ENCODE measurements around the gene TTC22. TPM values are rescaled to one million over a fixed set of nuclear protein-coding genes. Genes with fewer than 3 reads are reported as not detected.

TTC22 gene
- total RNA-seq, 4 donors from 2014 or later = 0.93 to 7.3 (median 1.0) TPM; not detected in 1

DNA sequence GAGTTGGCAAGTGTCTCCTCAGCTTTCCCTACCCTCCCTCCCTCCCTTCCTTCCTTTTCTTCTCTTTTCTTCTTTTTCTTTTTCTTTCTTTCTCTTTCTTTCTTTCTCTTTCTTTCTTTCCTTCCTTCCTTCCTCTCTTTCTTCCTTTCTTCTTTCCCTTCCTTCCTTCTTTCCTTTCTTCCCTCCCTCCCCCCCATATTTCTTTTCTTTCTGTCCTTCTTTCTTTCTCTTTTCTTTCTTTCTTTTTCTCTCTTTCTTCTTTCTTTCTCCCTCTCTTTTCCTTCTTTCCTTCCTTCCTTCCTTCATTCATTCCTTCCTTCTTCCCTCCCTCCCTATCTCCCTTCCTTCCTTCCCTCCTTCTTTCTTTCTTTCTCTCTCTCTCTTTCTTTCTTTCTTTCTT, 18.6 kb upstream of the TTC22 start:
- ATAC-seq = no peak
- TF ChIP-seq POLR2A (IDR thresholded peaks at IDR 0.05) (no peak), POLR2AphosphoS5 (IDR thresholded peaks at IDR 0.05) (no peak), EP300 (IDR thresholded peaks at IDR 0.05) (no peak)
- TF ChIP-seq, protein P1, sequence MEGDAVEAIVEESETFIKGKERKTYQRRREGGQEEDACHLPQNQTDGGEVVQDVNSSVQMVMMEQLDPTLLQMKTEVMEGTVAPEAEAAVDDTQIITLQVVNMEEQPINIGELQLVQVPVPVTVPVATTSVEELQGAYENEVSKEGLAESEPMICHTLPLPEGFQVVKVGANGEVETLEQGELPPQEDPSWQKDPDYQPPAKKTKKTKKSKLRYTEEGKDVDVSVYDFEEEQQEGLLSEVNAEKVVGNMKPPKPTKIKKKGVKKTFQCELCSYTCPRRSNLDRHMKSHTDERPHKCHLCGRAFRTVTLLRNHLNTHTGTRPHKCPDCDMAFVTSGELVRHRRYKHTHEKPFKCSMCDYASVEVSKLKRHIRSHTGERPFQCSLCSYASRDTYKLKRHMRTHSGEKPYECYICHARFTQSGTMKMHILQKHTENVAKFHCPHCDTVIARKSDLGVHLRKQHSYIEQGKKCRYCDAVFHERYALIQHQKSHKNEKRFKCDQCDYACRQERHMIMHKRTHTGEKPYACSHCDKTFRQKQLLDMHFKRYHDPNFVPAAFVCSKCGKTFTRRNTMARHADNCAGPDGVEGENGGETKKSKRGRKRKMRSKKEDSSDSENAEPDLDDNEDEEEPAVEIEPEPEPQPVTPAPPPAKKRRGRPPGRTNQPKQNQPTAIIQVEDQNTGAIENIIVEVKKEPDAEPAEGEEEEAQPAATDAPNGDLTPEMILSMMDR (IDR thresholded peaks at IDR 0.05) = no peak

DNA sequence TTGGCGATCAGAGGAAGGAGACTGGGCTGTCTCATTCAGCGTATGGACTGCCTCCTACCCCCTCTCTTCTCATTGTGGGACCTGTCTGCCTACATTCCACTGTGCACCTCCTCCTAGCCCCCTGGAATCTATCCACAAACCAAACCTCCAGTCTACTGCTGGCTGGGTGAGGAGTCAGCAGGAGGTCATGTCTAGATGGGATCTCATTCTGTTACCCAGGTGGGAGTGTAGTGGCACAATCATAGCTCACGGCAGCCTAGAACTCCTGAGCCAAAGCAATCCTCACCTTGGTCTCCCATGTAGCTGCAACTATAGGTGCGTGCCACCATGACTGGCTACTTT, 18.0 kb upstream of the TTC22 start:
- no peaks in the 10 kb centered on the region for H3K36me3 ChIP-seq
- H3K27me3 ChIP-seq = no peaks in the 10 kb centered on the region
- H3K4me3 ChIP-seq = no peak overlapping the region
- H3K27ac ChIP-seq = no peak overlapping the region
- WGBS, 2 donors (ENCODE audit: low coverage in 1 of 2) = 90 to 91% methylated on average over 2 to 4 of the region's 4 CpGs
- TF ChIP-seq POLR2A (IDR thresholded peaks at IDR 0.05) = no peak
- TF ChIP-seq, protein P1 (IDR thresholded peaks at IDR 0.05) = no peak
- TF ChIP-seq EP300 (IDR thresholded peaks at IDR 0.05) = no peak
- TF ChIP-seq POLR2AphosphoS5 (IDR thresholded peaks at IDR 0.05) = no peak
- H3K4me1 ChIP-seq = no peaks in the 10 kb centered on the region
- no peak for ATAC-seq
- H3K9me3 ChIP-seq = peaks cover 0 to 27% (median 0%) of the 10 kb centered on the region in 3 donors

More for the DNA sequence above, 18.6 kb upstream of the TTC22 start:
- H3K4me1 ChIP-seq = no peaks in the 10 kb centered on the region
- H3K36me3 ChIP-seq = no peaks in the 10 kb centered on the region
- H3K9me3 ChIP-seq = peaks cover 0 to 32% (median 0%) of the 10 kb centered on the region in 3 donors
- H3K27ac ChIP-seq = no peak overlapping the region
- H3K27me3 ChIP-seq = no peaks in the 10 kb centered on the region
- no peak overlapping the region for H3K4me3 ChIP-seq

DNA sequence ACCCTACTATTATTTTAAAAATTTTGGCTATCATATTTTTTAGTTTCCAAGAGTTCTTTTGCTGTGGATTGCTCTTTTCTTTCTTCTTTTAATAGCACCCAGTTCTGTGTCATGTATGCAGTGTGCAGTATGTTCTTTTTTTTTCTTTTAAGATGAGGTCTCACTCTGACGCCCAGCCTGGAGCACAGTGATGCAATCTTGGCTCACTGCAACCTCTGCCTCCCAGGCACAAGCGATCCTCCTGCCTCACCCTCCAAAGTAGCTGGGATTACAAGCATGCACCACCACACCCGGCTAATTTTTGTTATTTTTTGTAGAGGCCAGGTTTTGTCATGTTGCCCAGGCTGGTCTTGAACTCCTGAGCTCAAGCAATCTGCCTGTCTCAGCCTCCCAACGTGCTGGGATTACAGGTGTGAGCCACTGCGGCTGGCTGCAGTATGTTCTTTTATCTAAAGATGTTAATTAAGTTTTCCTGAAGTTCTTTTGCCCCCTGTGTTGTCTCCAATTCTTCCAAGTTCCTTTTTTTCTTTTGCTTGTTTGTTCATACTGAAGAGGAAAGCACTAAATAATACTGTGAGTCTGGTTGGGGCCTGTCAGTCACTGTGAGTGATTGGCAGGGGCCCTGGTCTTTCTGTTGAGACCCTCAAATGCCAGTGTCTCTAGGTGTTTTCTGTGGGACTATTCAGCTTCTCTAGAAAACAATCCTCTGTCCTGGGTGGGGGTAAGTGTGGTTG, 17.5 kb upstream of the TTC22 start:
- WGBS, 2 donors (ENCODE audit: low coverage in 1 of 2) = 48 to 58% methylated on average over 3 to 5 of the region's 5 CpGs
- no peak overlapping the region for H3K27ac ChIP-seq
- TF ChIP-seq POLR2AphosphoS5 (IDR thresholded peaks at IDR 0.05) = no peak
- TF ChIP-seq, protein P1 (IDR thresholded peaks at IDR 0.05) = no peak
- TF ChIP-seq POLR2A (IDR thresholded peaks at IDR 0.05) = no peak
- no peak for TF ChIP-seq EP300 (IDR thresholded peaks at IDR 0.05)

DNA sequence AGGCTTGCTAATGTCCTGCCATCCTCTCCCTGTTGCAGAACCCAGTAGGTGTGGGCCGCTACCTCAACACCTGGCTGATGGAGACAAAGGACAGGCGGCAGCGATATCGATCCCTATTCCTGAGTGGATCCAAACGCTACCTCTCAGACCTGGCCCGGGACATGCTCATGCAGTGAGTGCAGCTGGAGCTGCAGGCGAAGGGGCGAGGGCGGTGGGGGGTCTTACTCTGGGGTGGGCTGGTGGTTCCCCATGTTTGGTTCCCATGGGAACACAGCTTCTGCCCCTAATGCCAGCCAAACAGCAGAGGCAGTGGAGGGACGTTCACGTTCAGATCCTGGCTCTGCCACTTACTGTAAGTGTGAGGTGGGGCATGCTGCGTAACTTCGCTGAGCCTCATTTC, 15.8 kb upstream of the TTC22 start:
- ATAC-seq = no peak

More for the DNA sequence above, 17.5 kb upstream of the TTC22 start:
- H3K4me3 ChIP-seq = no peak overlapping the region
- H3K27me3 ChIP-seq = no peaks in the 10 kb centered on the region
- peaks cover 0 to 22% (median 0%) of the 10 kb centered on the region in 3 donors for H3K9me3 ChIP-seq
- no peak for ATAC-seq
- no peaks in the 10 kb centered on the region for H3K36me3 ChIP-seq
- no peaks in the 10 kb centered on the region for H3K4me1 ChIP-seq

More for the DNA sequence above, 15.8 kb upstream of the TTC22 start:
- peaks cover 0 to 6% (median 0%) of the 10 kb centered on the region in 3 donors for H3K9me3 ChIP-seq
- H3K4me1 ChIP-seq = no peaks in the 10 kb centered on the region
- no peaks in the 10 kb centered on the region for H3K27me3 ChIP-seq
- WGBS, 2 donors (ENCODE audit: low coverage in 1 of 2) = 80% methylated on average over 1 of the region's 13 CpGs; no CpG with 5 or more reads in 1 of the 2 donors
- no peak for TF ChIP-seq POLR2AphosphoS5 (IDR thresholded peaks at IDR 0.05)
- TF ChIP-seq, protein P1 (IDR thresholded peaks at IDR 0.05) = no peak
- TF ChIP-seq POLR2A (IDR thresholded peaks at IDR 0.05) = no peak
- TF ChIP-seq EP300 (IDR thresholded peaks at IDR 0.05) = no peak
- H3K36me3 ChIP-seq = no peaks in the 10 kb centered on the region
- no peak overlapping the region for H3K4me3 ChIP-seq
- no peak overlapping the region for H3K27ac ChIP-seq
